Measurements from ENCODE around the gene TCP1. TPM values are rescaled to one million over a fixed set of nuclear protein-coding genes. Genes with fewer than 3 reads are reported as not detected.

Gene TCP1
- total RNA-seq, 2 donors from 2014 or later: 55.7 to 81.5 TPM

DNA sequence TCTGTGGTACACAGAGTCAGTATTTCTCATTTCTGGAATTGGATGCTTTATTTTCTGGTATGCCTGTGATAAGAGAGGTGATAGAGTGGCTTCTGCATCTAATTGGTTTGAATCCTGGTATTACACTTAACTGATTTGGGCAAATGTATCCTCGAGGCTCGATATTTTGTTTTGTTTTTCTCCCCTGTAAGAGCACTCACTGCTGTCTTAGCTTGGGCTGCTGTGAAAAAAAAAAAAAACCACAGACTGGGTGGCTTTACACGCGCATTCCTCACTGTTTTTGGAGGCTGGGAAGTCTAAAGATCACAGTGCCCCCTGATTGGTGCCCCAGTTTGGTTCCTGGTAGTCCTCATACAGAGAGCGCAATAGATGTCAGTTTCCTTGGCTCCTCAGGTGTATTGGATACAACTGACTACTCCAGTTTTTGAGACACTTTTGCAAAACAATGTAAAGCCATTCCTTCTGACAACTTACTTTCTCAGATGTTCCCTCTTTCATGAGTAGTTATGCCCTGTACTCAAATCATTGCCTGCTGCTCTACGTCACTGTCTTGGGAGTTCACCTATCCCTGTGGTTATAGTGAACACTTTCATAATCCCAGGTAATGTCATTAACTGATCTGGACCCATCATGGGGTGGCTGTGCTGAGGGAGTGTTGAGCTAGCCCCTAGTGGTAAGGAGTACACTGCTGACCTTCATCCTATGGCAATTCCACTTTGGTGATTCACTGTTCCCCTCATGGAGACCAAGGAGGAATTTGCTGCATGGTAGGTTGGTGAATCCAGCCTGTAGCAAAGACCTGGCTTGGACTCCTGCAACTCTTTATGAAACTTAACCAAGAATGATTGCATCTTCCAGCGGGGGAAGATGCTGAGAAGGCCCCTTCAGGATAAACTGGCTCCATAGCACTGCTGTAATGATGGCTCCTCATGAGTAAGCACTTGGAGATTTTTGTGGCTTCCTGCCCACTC, 31.1 kb downstream of the TCP1 start:
- H3K27ac ChIP-seq: no peak overlapping the region

DNA sequence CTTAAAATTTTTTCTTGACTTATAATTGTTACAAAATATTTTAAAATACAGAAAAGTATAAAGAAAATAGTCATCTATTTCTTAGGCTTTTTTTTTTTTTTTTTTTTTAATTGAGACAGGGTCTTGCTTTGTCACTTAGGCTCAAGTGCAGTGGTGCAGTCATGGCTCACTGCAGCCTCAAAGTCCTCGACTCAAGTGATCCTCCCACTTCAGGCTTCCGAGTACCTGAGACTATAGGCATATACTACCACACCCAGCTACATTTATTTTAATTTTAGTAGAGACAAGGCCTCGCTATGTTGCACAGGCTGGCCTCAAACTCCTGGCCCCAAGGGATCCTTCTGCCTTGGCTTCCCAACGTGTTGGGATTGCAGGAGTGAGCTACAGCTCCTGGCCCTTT, 32.9 kb downstream of the TCP1 start:
- H3K27me3 ChIP-seq: no peaks in the 10 kb centered on the region
- H3K4me3 ChIP-seq: no peak overlapping the region
- H3K36me3 ChIP-seq (replicated peaks in 1 of 2; ENCODE audit: insufficient read depth in 1 of 2, low read depth in 2 of 2): peaks cover 3 to 33% of the 10 kb centered on the region in 2 donors
- no peak for ATAC-seq
- no peak overlapping the region for H3K27ac ChIP-seq
- no peak for TF ChIP-seq POLR2A (IDR thresholded peaks at IDR 0.05)
- TF ChIP-seq CTCF (IDR thresholded peaks at IDR 0.05): no peak
- no peak for DNase-seq
- intact Hi-C loops (cut with DNase I): no loop called here
- WGBS, 2 donors: 82 to 96% methylated on average over 4 of the region's 4 CpGs
- peaks cover 11% of the 10 kb centered on the region for H3K4me1 ChIP-seq
- no peaks in the 10 kb centered on the region for H3K9me3 ChIP-seq

More for the DNA sequence above, 31.1 kb downstream of the TCP1 start:
- Histone ChIP-seq H3K27me3 (no peaks in the 10 kb centered on the region), H3K4me1 (peaks cover 20% of the 10 kb centered on the region), H3K9me3 (no peaks in the 10 kb centered on the region), H3K4me3 (no peak overlapping the region), H3K36me3 (replicated peaks in 1 of 2; ENCODE audit: insufficient read depth in 1 of 2, low read depth in 2 of 2) (peaks cover 0 to 20% of the 10 kb centered on the region in 2 donors)
- ATAC-seq (no peak), DNase-seq (no peak)
- WGBS, 2 donors: 89 to 93% methylated on average over 7 of the region's 7 CpGs
- intact Hi-C loops (cut with DNase I): no loop called here
- no peak for TF ChIP-seq POLR2A (IDR thresholded peaks at IDR 0.05)
- no peak for TF ChIP-seq CTCF (IDR thresholded peaks at IDR 0.05)

DNA sequence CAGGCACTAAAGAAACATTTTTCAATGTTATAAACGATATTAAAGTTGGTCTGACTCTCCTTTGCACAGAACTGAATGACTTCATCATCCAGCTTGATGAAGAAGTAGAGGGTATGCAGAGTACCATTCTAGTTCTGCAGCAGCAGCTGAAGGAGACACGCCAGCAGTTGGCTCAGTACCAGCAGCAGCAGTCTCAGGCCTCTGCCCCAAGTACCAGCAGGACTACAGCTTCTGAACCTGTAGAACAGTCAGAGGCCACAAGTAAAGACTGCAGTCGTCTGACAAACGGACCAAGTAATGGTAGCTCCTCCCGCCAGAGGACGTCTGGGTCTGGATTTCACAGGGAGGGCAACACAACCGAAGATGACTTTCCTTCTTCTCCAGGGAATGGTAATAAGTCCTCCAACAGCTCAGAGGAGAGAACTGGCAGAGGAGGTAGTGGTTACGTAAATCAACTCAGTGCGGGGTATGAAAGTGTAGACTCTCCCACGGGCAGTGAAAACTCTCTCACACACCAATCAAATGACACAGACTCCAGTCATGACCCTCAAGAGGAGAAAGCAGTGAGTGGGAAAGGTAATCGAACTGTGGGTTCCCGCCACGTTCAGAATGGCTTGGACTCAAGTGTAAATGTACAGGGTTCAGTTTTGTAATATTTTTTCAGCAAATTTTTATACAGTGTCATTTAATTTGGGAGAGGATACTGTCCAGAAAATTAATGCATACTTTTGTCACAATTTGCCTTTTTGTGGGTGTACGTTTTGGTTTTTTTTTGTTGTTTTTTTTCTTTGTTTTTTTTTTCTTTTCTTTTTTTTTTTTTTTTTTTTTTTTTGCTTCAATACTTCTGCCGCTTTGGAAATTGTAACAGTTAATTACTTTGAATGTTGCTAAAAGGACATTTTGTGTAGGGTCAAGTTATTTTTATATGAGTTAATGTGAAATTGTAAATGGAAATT, 34.2 kb downstream of the TCP1 start:
- TF ChIP-seq POLR2A (IDR thresholded peaks at IDR 0.05) (no peak), CTCF (IDR thresholded peaks at IDR 0.05) (no peak)
- 76 to 79% methylated on average over 15 of the region's 15 CpGs for WGBS, 2 donors
- DNase-seq (no peak), ATAC-seq (no peak)
- peaks cover 2% of the 10 kb centered on the region for H3K4me1 ChIP-seq
- peaks cover 5 to 37% of the 10 kb centered on the region in 2 donors for H3K36me3 ChIP-seq (replicated peaks in 1 of 2; ENCODE audit: insufficient read depth in 1 of 2, low read depth in 2 of 2)
- H3K27ac ChIP-seq: no peak overlapping the region
- intact Hi-C loops (cut with DNase I): no loop called here
- no peaks in the 10 kb centered on the region for H3K27me3 ChIP-seq
- no peak overlapping the region for H3K4me3 ChIP-seq
- no peaks in the 10 kb centered on the region for H3K9me3 ChIP-seq

- TF ChIP-seq CTCF (IDR thresholded peaks at IDR 0.05): no peak
- TF ChIP-seq POLR2A (IDR thresholded peaks at IDR 0.05): no peak
- Histone ChIP-seq H3K9me3 (no peaks in the 10 kb centered on the region), H3K4me1 (no peaks in the 10 kb centered on the region), H3K27me3 (no peaks in the 10 kb centered on the region), H3K4me3 (no peak overlapping the region), H3K27ac (no peak overlapping the region), H3K36me3 (replicated peaks in 1 of 2; ENCODE audit: insufficient read depth in 1 of 2, low read depth in 2 of 2) (peaks cover 5 to 37% of the 10 kb centered on the region in 2 donors)
- intact Hi-C loops (cut with DNase I): no loop called here
- ATAC-seq (no peak), DNase-seq (no peak)
- 70 to 98% methylated on average over 2 of the region's 2 CpGs for WGBS, 2 donors
Measured at GRCh38 chr6:159754401-159754800, 35.0 kb downstream of the TCP1 start.
